Head of caudate nucleus (tissue), 42 donors: ENCODE measurements around the gene CYP2D6.
A peak's percentile ranks its signal among the peaks of the same experiment; 100 is the strongest.
"Not testable (repeated sequence)": the region's sequence is repeated elsewhere in the genome, so short reads cannot be mapped to it uniquely, and the experiment has no call there.

ENCODE experiments used
- DNase-seq, 42 donors: peaks; one replicate each; pipeline versions ENCODE4 v3.0.0 to v3.0.0-alpha.2; 2020 to 2021; ENCODE audit warnings: mixed read lengths in 7 of 42
- intact Hi-C: fragments of 100-400 bp; cut with DNase I; formaldehyde crosslinking; loops from one replicate; pipeline ENCODE4 v1.15.0; 2022

CYP2D6 gene

GRCh38 chr22:42160830-42161696 is 30.5 kb upstream of the CYP2D6 start:
- DNase-seq, result peak in 1 of 42 donors; percentile 18
- intact Hi-C loops, result no loop called here

- intact Hi-C loops, result no loop called here
Measured at GRCh38 chr22:42160251-42160650, 29.6 kb upstream of the CYP2D6 start.

GRCh38 chr22:42158456-42159132 is 28.0 kb upstream of the CYP2D6 start:
- intact Hi-C loops, result no loop called here
- DNase-seq, result no peak

More at GRCh38 chr22:42160251-42160650, 29.6 kb upstream of the CYP2D6 start:
- no peak for DNase-seq

- intact Hi-C loops, result no loop called here
- no peak for DNase-seq
Measured at GRCh38 chr22:42156598-42156997, 26.0 kb upstream of the CYP2D6 start.

- no peak for DNase-seq
- intact Hi-C loops, result no loop called here
Measured at GRCh38 chr22:42156121-42156520, 25.5 kb upstream of the CYP2D6 start.

- intact Hi-C loops, result no loop called here
- DNase-seq, result no peak
Measured at GRCh38 chr22:42155053-42155543, 24.5 kb upstream of the CYP2D6 start.

GRCh38 chr22:42154293-42155052 is 23.9 kb upstream of the CYP2D6 start:
- DNase-seq, result no peak
- intact Hi-C loops, result no loop called here

- no peak for DNase-seq
- intact Hi-C loops, result no loop called here
Measured at GRCh38 chr22:42152661-42153270, 22.2 kb upstream of the CYP2D6 start.

- intact Hi-C loops, result no loop called here
Measured at GRCh38 chr22:42151924-42152635, 21.5 kb upstream of the CYP2D6 start.

GRCh38 chr22:42150727-42151590 is 20.3 kb upstream of the CYP2D6 start:
- no peak for DNase-seq
- intact Hi-C loops, result no loop called here

More at GRCh38 chr22:42151924-42152635, 21.5 kb upstream of the CYP2D6 start:
- DNase-seq, result no peak

GRCh38 chr22:42149798-42150197 is 19.2 kb upstream of the CYP2D6 start:
- intact Hi-C loops, DNase-seq: not testable (repeated sequence)

GRCh38 chr22:42145175-42145574 is 14.6 kb upstream of the CYP2D6 start:
- intact Hi-C loops, result no loop called here
- no peak for DNase-seq

- intact Hi-C loops, DNase-seq: not testable (repeated sequence)
Measured at GRCh38 chr22:42143859-42144822, 13.5 kb upstream of the CYP2D6 start.

- intact Hi-C loops, result no loop called here
- no peak for DNase-seq
Measured at GRCh38 chr22:42142771-42143461, 12.3 kb upstream of the CYP2D6 start.

- DNase-seq, intact Hi-C loops: not testable (repeated sequence)
Measured at GRCh38 chr22:42141307-42142057, 10.9 kb upstream of the CYP2D6 start.
